Middle frontal gyrus (tissue), 1 donor: ENCODE measurements around the gene RNF220.
"Not testable (repeated sequence)": the region's sequence is repeated elsewhere in the genome, so short reads cannot be mapped to it uniquely, and the experiment has no call there.

Experiments used
- DNase-seq: peaks from one replicate; pipeline ENCODE4 v3.0.0-alpha.2; 2015; ENCODE audit warnings: low spot score; ENCODE audit errors: extremely low spot score

The RNF220 gene

GRCh38 chr1:44696789-44697345, 291.8 kb downstream of the RNF220 start:
- no peak for DNase-seq

- DNase-seq = no peak
Measured at GRCh38 chr1:44698138-44698537, 293.1 kb downstream of the RNF220 start.

GRCh38 chr1:44699375-44699774, 294.3 kb downstream of the RNF220 start:
- not testable (repeated sequence) for DNase-seq

GRCh38 chr1:44700573-44700972, 295.5 kb downstream of the RNF220 start:
- no peak for DNase-seq

- DNase-seq = no peak
Measured at GRCh38 chr1:44701141-44701573, 296.1 kb downstream of the RNF220 start.
